ENCODE results near the gene SPTBN5.

Gene SPTBN5

DNA sequence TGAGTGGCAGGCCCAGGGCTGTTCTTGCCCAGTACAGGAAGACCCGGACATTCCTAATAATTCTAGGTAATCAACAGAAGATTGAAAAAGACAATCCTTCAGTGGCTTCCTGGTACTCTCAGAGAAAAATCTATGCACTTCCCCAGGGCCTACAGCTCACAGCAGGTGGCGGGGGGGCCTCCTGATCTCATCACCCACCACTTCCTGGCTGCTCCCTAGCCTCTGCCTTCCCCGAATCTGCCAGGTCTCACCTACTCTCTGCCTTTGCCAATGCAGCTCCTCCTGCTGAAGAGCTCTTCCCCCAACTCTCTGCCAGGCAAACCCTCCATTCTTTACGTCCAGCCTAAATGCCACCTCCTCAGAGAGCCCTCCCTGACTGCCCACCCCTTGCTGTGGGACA, 41.0 kb upstream of the SPTBN5 start:
- Histone ChIP-seq H3K36me3 (ENCODE audit: insufficient read depth, low read length) (no peaks in the 10 kb centered on the region), H3K27me3 (ENCODE audit: insufficient read depth, low read length, poor library complexity, severe bottlenecking) (no peaks in the 10 kb centered on the region), H3K9me2 (replicated peaks; ENCODE audit: low read depth, low read length) (no peaks in the 10 kb centered on the region), H3K9me3 (ENCODE audit: insufficient read depth, low read depth, low read length) (no peaks in the 10 kb centered on the region), H3F3A (ENCODE audit: low read depth) (no peaks in the 10 kb centered on the region), H3K4me1 (ENCODE audit: insufficient read depth, low read length, poor library complexity, severe bottlenecking) (peaks cover 12% of the 10 kb centered on the region), H3K4me3 (ENCODE audit: low read length, poor library complexity, severe bottlenecking) (peak overlapping the region; percentile 22), H3K79me2 (ENCODE audit: insufficient read depth, low read length) (no peaks in the 10 kb centered on the region), H3K4me2 (ENCODE audit: low read depth, low read length, poor library complexity, severe bottlenecking) (peak overlapping the region; percentile 60), H2AFZ (ENCODE audit: low read length) (peak overlapping the region; percentile 78), H3K9ac (ENCODE audit: low read depth, low read length, poor library complexity, severe bottlenecking) (peak overlapping the region; percentile 63), H4K20me1 (ENCODE audit: insufficient read depth, low read length, poor library complexity, severe bottlenecking) (no peaks in the 10 kb centered on the region)
- TF ChIP-seq CTCF (conservative IDR thresholded peaks at IDR 0.05; ENCODE audit: low read length) (no peak), EZH2phosphoT487 (IDR thresholded peaks at IDR 0.05; ENCODE audit: borderline replicate concordance) (no peak)

DNA sequence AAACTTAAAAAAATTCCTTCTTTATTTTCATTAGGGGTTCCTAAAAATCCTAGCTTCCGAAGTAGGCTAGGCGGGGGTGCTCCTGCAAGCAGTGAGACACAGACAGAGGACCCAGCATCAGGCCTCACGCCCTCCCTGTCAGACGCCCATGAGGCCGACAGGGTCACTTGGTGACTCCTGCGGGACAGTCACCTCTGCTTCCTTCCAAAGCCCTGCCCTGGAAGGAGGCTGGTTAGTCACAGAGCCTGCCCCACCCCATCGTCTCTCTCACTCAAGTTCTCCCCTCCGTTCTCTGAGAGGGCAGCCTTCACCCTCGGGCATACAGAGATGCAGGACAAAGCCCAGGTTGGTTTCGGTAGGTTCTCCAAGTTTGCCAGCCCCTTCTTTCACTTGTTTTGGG, 39.9 kb upstream of the SPTBN5 start:
- H3K4me1 ChIP-seq (ENCODE audit: insufficient read depth, low read length, poor library complexity, severe bottlenecking): peaks cover 15% of the 10 kb centered on the region
- H3K9me3 ChIP-seq (ENCODE audit: insufficient read depth, low read depth, low read length): no peaks in the 10 kb centered on the region
- H3K79me2 ChIP-seq (ENCODE audit: insufficient read depth, low read length): no peaks in the 10 kb centered on the region
- H3K9ac ChIP-seq (ENCODE audit: low read depth, low read length, poor library complexity, severe bottlenecking): no peak overlapping the region
- no peaks in the 10 kb centered on the region for H3K27me3 ChIP-seq (ENCODE audit: insufficient read depth, low read length, poor library complexity, severe bottlenecking)
- no peak overlapping the region for H3K4me3 ChIP-seq (ENCODE audit: low read length, poor library complexity, severe bottlenecking)
- TF ChIP-seq EZH2phosphoT487 (IDR thresholded peaks at IDR 0.05; ENCODE audit: borderline replicate concordance) (no peak), CTCF (conservative IDR thresholded peaks at IDR 0.05; ENCODE audit: low read length) (no peak)
- no peak overlapping the region for H3K4me2 ChIP-seq (ENCODE audit: low read depth, low read length, poor library complexity, severe bottlenecking)
- H3K9me2 ChIP-seq (replicated peaks; ENCODE audit: low read depth, low read length): no peaks in the 10 kb centered on the region
- no peaks in the 10 kb centered on the region for H3K36me3 ChIP-seq (ENCODE audit: insufficient read depth, low read length)
- H3F3A ChIP-seq (ENCODE audit: low read depth): no peaks in the 10 kb centered on the region
- no peak overlapping the region for H2AFZ ChIP-seq (ENCODE audit: low read length)
- H4K20me1 ChIP-seq (ENCODE audit: insufficient read depth, low read length, poor library complexity, severe bottlenecking): no peaks in the 10 kb centered on the region

- Histone ChIP-seq H2AFZ (ENCODE audit: low read length) (no peak overlapping the region), H3K4me3 (ENCODE audit: low read length, poor library complexity, severe bottlenecking) (no peak overlapping the region), H3K4me1 (ENCODE audit: insufficient read depth, low read length, poor library complexity, severe bottlenecking) (peaks cover 15% of the 10 kb centered on the region), H3K4me2 (ENCODE audit: low read depth, low read length, poor library complexity, severe bottlenecking) (no peak overlapping the region), H3K9me2 (replicated peaks; ENCODE audit: low read depth, low read length) (no peaks in the 10 kb centered on the region), H3K9ac (ENCODE audit: low read depth, low read length, poor library complexity, severe bottlenecking) (no peak overlapping the region), H3K9me3 (ENCODE audit: insufficient read depth, low read depth, low read length) (no peaks in the 10 kb centered on the region), H3K79me2 (ENCODE audit: insufficient read depth, low read length) (no peaks in the 10 kb centered on the region), H3K36me3 (ENCODE audit: insufficient read depth, low read length) (no peaks in the 10 kb centered on the region), H3K27me3 (ENCODE audit: insufficient read depth, low read length, poor library complexity, severe bottlenecking) (no peaks in the 10 kb centered on the region), H3F3A (ENCODE audit: low read depth) (no peaks in the 10 kb centered on the region), H4K20me1 (ENCODE audit: insufficient read depth, low read length, poor library complexity, severe bottlenecking) (no peaks in the 10 kb centered on the region)
- TF ChIP-seq EZH2phosphoT487 (IDR thresholded peaks at IDR 0.05; ENCODE audit: borderline replicate concordance) (no peak), CTCF (conservative IDR thresholded peaks at IDR 0.05; ENCODE audit: low read length) (no peak)
Observed at GRCh38 chr15:41933326-41933725, 39.5 kb upstream of the SPTBN5 start.

Data from Loucy (cell line).